Measurements from ENCODE around the gene PLEKHG3. TPM values are rescaled to one million over a fixed set of nuclear protein-coding genes. Genes with fewer than 3 reads are reported as not detected.

PLEKHG3 gene
- polyA plus RNA-seq, 1 donor (not counting 4 experiments of a cell fraction or from before 2014, with no cell fraction given): 71.0 TPM

GRCh38 chr14:64757601-64758000 lies 53.4 kb downstream of the PLEKHG3 start:
- no peaks in the 10 kb centered on the region for H3K9me3 ChIP-seq (ENCODE audit: control insufficient read depth, low read depth, low read length)
- DNase-seq (ENCODE audit: low read depth, low spot score): no peak
- H3K27ac ChIP-seq (ENCODE audit: control insufficient read depth, insufficient read depth, low read length): peak overlapping the region; percentile 88
- peak overlapping the region; percentile 62 for H3K4me2 ChIP-seq (ENCODE audit: control insufficient read depth, extremely low read depth, insufficient read depth, low read depth, low read length)
- H3K9ac ChIP-seq (ENCODE audit: control insufficient read depth, extremely low read depth, insufficient read depth, low read length): peak overlapping the region; percentile 81
- TF ChIP-seq CTCF (optimal IDR thresholded peaks at IDR 0.05 in 1 of 3, IDR thresholded peaks at IDR 0.05 in 1 of 3, conservative IDR thresholded peaks at IDR 0.05 in 1 of 3; ENCODE audit: extremely low read depth in 1 of 3, insufficient read depth in 2 of 3, low read length in 3 of 3) (no peak), EZH2 (IDR thresholded peaks at IDR 0.05; ENCODE audit: low read length) (no peak)
- dilution Hi-C loops (cut with MboI; ENCODE audit: extremely low pct_ligation_motif_present, low sequenced_read_pairs): no loop called here
- H4K20me1 ChIP-seq (ENCODE audit: control insufficient read depth, extremely low read depth, insufficient read depth, low read length): no peaks in the 10 kb centered on the region
- peaks cover 77% of the 10 kb centered on the region for H3K4me1 ChIP-seq (ENCODE audit: control insufficient read depth, extremely low read depth, insufficient read depth, low read length)
- H2AFZ ChIP-seq (ENCODE audit: control insufficient read depth, low read length): no peak overlapping the region
- FAIRE-seq: no peak
- no peaks in the 10 kb centered on the region for H3K9me1 ChIP-seq (ENCODE audit: control insufficient read depth, extremely low read depth, insufficient read depth, low read length)
- no peaks in the 10 kb centered on the region for H3K79me2 ChIP-seq (ENCODE audit: control insufficient read depth, insufficient read depth, low read length)
- H3K27me3 ChIP-seq (ENCODE audit: control insufficient read depth, extremely low read depth, insufficient read depth, low read length): no peaks in the 10 kb centered on the region
- H3K4me3 ChIP-seq (ENCODE audit: control insufficient read depth in 2 of 3, extremely low read depth in 1 of 3, insufficient read depth in 2 of 3, low read depth in 1 of 3, low read length in 3 of 3): no peak overlapping the region
- no peaks in the 10 kb centered on the region for H3K36me3 ChIP-seq (ENCODE audit: control insufficient read depth in 2 of 2, extremely low read depth in 1 of 2, insufficient read depth in 2 of 2, low read length in 2 of 2)

DNA sequence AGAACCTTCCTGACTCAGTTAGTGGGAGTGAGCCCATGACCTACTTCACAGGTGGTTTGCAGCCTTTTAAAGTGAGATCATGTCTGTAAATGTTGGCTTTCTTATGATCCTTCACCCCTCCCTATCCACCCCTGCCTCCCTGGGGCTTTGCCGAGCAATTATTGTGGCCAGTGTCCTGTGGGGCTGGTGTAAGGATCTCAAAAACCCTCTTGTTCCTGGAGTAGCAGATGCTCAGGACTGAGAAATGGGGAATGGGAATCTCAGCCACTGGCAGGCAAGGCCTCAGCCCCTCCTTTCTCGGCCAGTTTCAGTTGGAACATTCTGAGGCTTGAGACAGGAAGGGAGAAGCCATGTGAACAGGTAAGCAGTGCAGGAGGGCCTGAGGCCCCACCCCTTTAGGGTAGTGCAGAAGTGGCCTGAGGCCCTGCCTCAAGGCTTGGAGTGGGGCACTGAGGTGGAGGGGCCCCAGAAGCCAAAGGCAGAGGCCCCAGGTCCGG lies 53.8 kb downstream of the PLEKHG3 start:
- no peaks in the 10 kb centered on the region for H3K9me1 ChIP-seq (ENCODE audit: control insufficient read depth, extremely low read depth, insufficient read depth, low read length)
- no peak overlapping the region for H2AFZ ChIP-seq (ENCODE audit: control insufficient read depth, low read length)
- no peaks in the 10 kb centered on the region for H3K27me3 ChIP-seq (ENCODE audit: control insufficient read depth, extremely low read depth, insufficient read depth, low read length)
- no peaks in the 10 kb centered on the region for H3K36me3 ChIP-seq (ENCODE audit: control insufficient read depth in 2 of 2, extremely low read depth in 1 of 2, insufficient read depth in 2 of 2, low read length in 2 of 2)
- FAIRE-seq (peak; percentile 90), DNase-seq (ENCODE audit: low read depth, low spot score) (peak; percentile 91)
- H3K9me3 ChIP-seq (ENCODE audit: control insufficient read depth, low read depth, low read length): no peaks in the 10 kb centered on the region
- no peaks in the 10 kb centered on the region for H3K79me2 ChIP-seq (ENCODE audit: control insufficient read depth, insufficient read depth, low read length)
- H3K4me1 ChIP-seq (ENCODE audit: control insufficient read depth, extremely low read depth, insufficient read depth, low read length): peaks cover 82% of the 10 kb centered on the region
- H3K27ac ChIP-seq (ENCODE audit: control insufficient read depth, insufficient read depth, low read length): peak overlapping the region; percentile 88
- H4K20me1 ChIP-seq (ENCODE audit: control insufficient read depth, extremely low read depth, insufficient read depth, low read length): no peaks in the 10 kb centered on the region
- TF ChIP-seq CTCF (optimal IDR thresholded peaks at IDR 0.05 in 1 of 3, IDR thresholded peaks at IDR 0.05 in 1 of 3, conservative IDR thresholded peaks at IDR 0.05 in 1 of 3; ENCODE audit: extremely low read depth in 1 of 3, insufficient read depth in 2 of 3, low read length in 3 of 3): no peak
- TF ChIP-seq EZH2 (IDR thresholded peaks at IDR 0.05; ENCODE audit: low read length): no peak
- H3K4me2 ChIP-seq (ENCODE audit: control insufficient read depth, extremely low read depth, insufficient read depth, low read depth, low read length): peak overlapping the region; percentile 62
- H3K4me3 ChIP-seq (ENCODE audit: control insufficient read depth in 2 of 3, extremely low read depth in 1 of 3, insufficient read depth in 2 of 3, low read depth in 1 of 3, low read length in 3 of 3): no peak overlapping the region
- dilution Hi-C loops (cut with MboI; ENCODE audit: extremely low pct_ligation_motif_present, low sequenced_read_pairs): no loop called here
- H3K9ac ChIP-seq (ENCODE audit: control insufficient read depth, extremely low read depth, insufficient read depth, low read length): peak overlapping the region; percentile 81

Data from keratinocyte (primary cell).